Gastrocnemius medialis (tissue), 4 donors: ENCODE measurements around the gene ATG9B. TPM values are rescaled to one million over a fixed set of nuclear protein-coding genes. Genes with fewer than 3 reads are reported as not detected.

Experiments
- ATAC-seq, 2 donors: fragments of 150-250 bp; one replicate each; pipeline ENCODE4 v1.9.1; 2016
- DNase-seq, 2 donors: peaks; one replicate each; pipeline ENCODE4 v3.0.0-alpha.2; 2019
- H3K27ac ChIP-seq, 4 donors: fragments of 200-600 bp; sonication (generic); 1 replicate in 1 of 4; 2 replicates in 3 of 4; pipeline ENCODE4 v1.5.1; 2016 to 2018; ENCODE audit warnings: mild to moderate bottlenecking in 2 of 4, moderate library complexity in 1 of 4
- H3K27me3 ChIP-seq, 3 donors: fragments of 200-600 bp; sonication (generic) in 2 of 3; 1 replicate in 1 of 3; 2 replicates in 2 of 3; pipeline versions ENCODE4 v1.5.1 to v1.6.0; 2016 to 2019; ENCODE audit warnings: mild to moderate bottlenecking in 1 of 3, moderate library complexity in 1 of 3
- H3K36me3 ChIP-seq, 2 donors: fragments of 200-600 bp; sonication (generic) in 1 of 2; one replicate each; pipeline ENCODE4 v1.5.1; 2017 to 2018
- H3K4me1 ChIP-seq, 2 donors: fragments of 200-600 bp; sonication (generic) in 1 of 2; one replicate each; pipeline ENCODE4 v1.5.1; 2016 to 2017; ENCODE audit warnings: mild to moderate bottlenecking in 2 of 2
- H3K4me3 ChIP-seq, 4 donors: fragments of 200-600 bp; sonication (generic) in 3 of 4; 1 replicate in 1 of 4; 2 replicates in 3 of 4; pipeline ENCODE4 v1.5.1; 2016 to 2019; ENCODE audit warnings: mild to moderate bottlenecking in 2 of 4
- H3K9me3 ChIP-seq, 3 donors: fragments of 200-600 bp; sonication (generic) in 2 of 3; 1 replicate in 1 of 3; 2 replicates in 2 of 3; pipeline ENCODE4 v1.5.1; 2016 to 2019
- CTCF ChIP-seq, 5 experiments: fragments of 450-650 bp in 3 of 5; fragments of 200-600 bp in 2 of 5; sonication (generic) in 2 of 5; IDR thresholded peaks in 4 of 5; conservative IDR thresholded peaks in 1 of 5; 1 replicate in 4 of 5; 2 replicates in 1 of 5; pipeline ENCODE4 v1.5.1; 2016 to 2019; ENCODE audit warnings: antibody characterized with exemption in 5 of 5, mild to moderate bottlenecking in 3 of 5, moderate library complexity in 3 of 5
- POLR2A ChIP-seq, 2 donors: fragments of 450-650 bp; IDR thresholded peaks; one replicate each; pipeline ENCODE4 v1.6.1; 2017; ENCODE audit warnings: antibody characterized with exemption in 2 of 2, mild to moderate bottlenecking in 2 of 2, moderate library complexity in 2 of 2
- in situ Hi-C, 4 donors: fragments of 200-750 bp; cut with MboI; loops; one replicate each; pipeline versions ENCODE4 v1.15.0 to v1.8.0; 2017; ENCODE audit warnings: low sequenced_read_pairs in 4 of 4
- intact Hi-C: fragments of 100-400 bp; cut with DNase I; formaldehyde crosslinking; loops from one replicate; pipeline ENCODE4 v1.15.1; 2023; ENCODE audit warnings: low total_unique reads
- total RNA-seq, 4 donors: library from RNA; depleted of rRNA; stranded (reverse); fragments of >200 nt; gene quantifications; one replicate each; pipeline versions ENCODE4 v1.1.0 to v1.2.3, GENCODE V29; 2016

Gene ATG9B
- total RNA-seq, 4 donors from 2014 or later = 0.31 TPM; not detected in 3

- Histone ChIP-seq H3K27me3 (peaks cover 20 to 37% (median 25%) of the 10 kb centered on the region in 3 donors), H3K4me3 (no peak overlapping the region)
- TF ChIP-seq POLR2A (IDR thresholded peaks at IDR 0.05) (no peak), CTCF (IDR thresholded peaks at IDR 0.05 in 4 of 5, conservative IDR thresholded peaks at IDR 0.05 in 1 of 5) (no peak)
These were observed 41.9 kb downstream of the ATG9B start for GRCh38 chr7:150982351-150982750.

GRCh38 chr7:150981644-150982043 lies 42.6 kb downstream of the ATG9B start:
- Histone ChIP-seq H3K4me3 (no peak overlapping the region), H3K27ac (no peak overlapping the region), H3K36me3 (no peaks in the 10 kb centered on the region), H3K4me1 (peaks cover 0 to 13% of the 10 kb centered on the region in 2 donors), H3K9me3 (no peaks in the 10 kb centered on the region), H3K27me3 (peaks cover 27 to 44% (median 32%) of the 10 kb centered on the region in 3 donors)
- intact Hi-C loops (loop anchor here (10.0 kb wide), 1 partner anchor 207 kb away; no protein-coding TSS in a partner anchor), in situ Hi-C loops (loop anchor here (10.0 to 25.0 kb wide), 2 partner anchors 77 to 194 kb away; no protein-coding TSS in a partner anchor)
- no peak for TF ChIP-seq POLR2A (IDR thresholded peaks at IDR 0.05)
- no peak for TF ChIP-seq CTCF (IDR thresholded peaks at IDR 0.05 in 4 of 5, conservative IDR thresholded peaks at IDR 0.05 in 1 of 5)
- ATAC-seq (no peak), DNase-seq (no peak)

More at GRCh38 chr7:150982351-150982750, 41.9 kb downstream of the ATG9B start:
- H3K36me3 ChIP-seq = no peaks in the 10 kb centered on the region
- no peaks in the 10 kb centered on the region for H3K9me3 ChIP-seq
- intact Hi-C loops = loop anchor here (10.0 kb wide), 1 partner anchor 208 kb away; no protein-coding TSS in a partner anchor
- in situ Hi-C loops = loop anchor here (10.0 to 25.0 kb wide), 2 partner anchors 78 to 195 kb away; no protein-coding TSS in a partner anchor
- DNase-seq (no peak), ATAC-seq (no peak)
- H3K4me1 ChIP-seq = peaks cover 0 to 9% of the 10 kb centered on the region in 2 donors
- no peak overlapping the region for H3K27ac ChIP-seq

GRCh38 chr7:150980663-150981062 lies 43.6 kb downstream of the ATG9B start:
- Histone ChIP-seq H3K27me3 (peaks cover 37 to 54% (median 42%) of the 10 kb centered on the region in 3 donors), H3K4me1 (peaks cover 0 to 13% of the 10 kb centered on the region in 2 donors), H3K9me3 (no peaks in the 10 kb centered on the region), H3K36me3 (no peaks in the 10 kb centered on the region), H3K27ac (no peak overlapping the region), H3K4me3 (no peak overlapping the region)
- intact Hi-C loops = loop anchor here (10.0 kb wide), 1 partner anchor 206 kb away; no protein-coding TSS in a partner anchor
- ATAC-seq (no peak), DNase-seq (no peak)
- no peak for TF ChIP-seq CTCF (IDR thresholded peaks at IDR 0.05 in 4 of 5, conservative IDR thresholded peaks at IDR 0.05 in 1 of 5)
- TF ChIP-seq POLR2A (IDR thresholded peaks at IDR 0.05) = no peak
- in situ Hi-C loops = loop anchor here (10.0 to 25.0 kb wide), 2 partner anchors 76 to 193 kb away; no protein-coding TSS in a partner anchor

- no peak for DNase-seq
These were observed 44.4 kb downstream of the ATG9B start for GRCh38 chr7:150979713-150980390.

More at GRCh38 chr7:150979713-150980390, 44.4 kb downstream of the ATG9B start:
- TF ChIP-seq POLR2A (IDR thresholded peaks at IDR 0.05) (no peak), CTCF (IDR thresholded peaks at IDR 0.05 in 4 of 5, conservative IDR thresholded peaks at IDR 0.05 in 1 of 5) (no peak)
- Histone ChIP-seq H3K4me3 (no peak overlapping the region), H3K9me3 (no peaks in the 10 kb centered on the region), H3K4me1 (peaks cover 5 to 13% of the 10 kb centered on the region in 2 donors), H3K27ac (no peak overlapping the region), H3K36me3 (no peaks in the 10 kb centered on the region), H3K27me3 (peaks cover 44 to 60% (median 50%) of the 10 kb centered on the region in 3 donors)
- in situ Hi-C loops (loop anchor here (10.0 to 25.0 kb wide), 2 partner anchors 75 to 193 kb away; no protein-coding TSS in a partner anchor), intact Hi-C loops (loop anchor here (10.0 kb wide), 1 partner anchor 205 kb away; no protein-coding TSS in a partner anchor)
- no peak for ATAC-seq
